HL-60/S4 treated with retinoic acid at 250 ng/mL for 4 days and 3 days (cell line): ENCODE results near the gene CWF19L2.
"Not testable (repeated sequence)": the region's sequence is repeated elsewhere in the genome, so short reads cannot be mapped to it uniquely, and the experiment has no call there.

ENCODE experiments used
- in situ Hi-C: fragments of 300-500 bp; cut with MboI; formaldehyde crosslinking; loops from 2 replicates; pipeline ENCODE4 v1.7.0; 2022; ENCODE audit warnings: low sequenced_read_pairs

Gene CWF19L2

GRCh38 chr11:107457558-107458271 is at the start of gene CWF19L2:
TSS of gene CWF19L2 (minus strand) at chr11:107457825. CDS start at chr11:107457816, 9 bp downstream.
- in situ Hi-C loops, result no loop called here

- in situ Hi-C loops, result no loop called here
These were observed 48.1 kb upstream of the CWF19L2 start for GRCh38 chr11:107505647-107506225.

- in situ Hi-C loops, result no loop called here
These were observed 47.4 kb upstream of the CWF19L2 start for GRCh38 chr11:107504981-107505380.

GRCh38 chr11:107501713-107502112 is 44.1 kb upstream of the CWF19L2 start:
- in situ Hi-C loops, result no loop called here

GRCh38 chr11:107497371-107497770 is 39.7 kb upstream of the CWF19L2 start:
- in situ Hi-C loops, result not testable (repeated sequence)

- in situ Hi-C loops, result no loop called here
These were observed 38.4 kb upstream of the CWF19L2 start for GRCh38 chr11:107496011-107496410.

- in situ Hi-C loops, result no loop called here
These were observed 36.4 kb upstream of the CWF19L2 start for GRCh38 chr11:107494055-107494454.

GRCh38 chr11:107493117-107493516 is 35.5 kb upstream of the CWF19L2 start:
- in situ Hi-C loops, result no loop called here

GRCh38 chr11:107490836-107491235 is 33.2 kb upstream of the CWF19L2 start:
- in situ Hi-C loops, result no loop called here

- in situ Hi-C loops, result no loop called here
These were observed 24.6 kb upstream of the CWF19L2 start for GRCh38 chr11:107482234-107482633.

GRCh38 chr11:107478922-107479321 is 21.3 kb upstream of the CWF19L2 start:
- in situ Hi-C loops, result no loop called here

GRCh38 chr11:107477820-107478219 is 20.2 kb upstream of the CWF19L2 start:
- in situ Hi-C loops, result no loop called here

GRCh38 chr11:107473792-107474191 is 16.2 kb upstream of the CWF19L2 start:
- in situ Hi-C loops, result no loop called here

GRCh38 chr11:107472966-107473365 is 15.3 kb upstream of the CWF19L2 start:
- in situ Hi-C loops, result no loop called here

GRCh38 chr11:107468596-107468995 is 11.0 kb upstream of the CWF19L2 start:
- in situ Hi-C loops, result no loop called here

- in situ Hi-C loops, result no loop called here
These were observed 10.1 kb upstream of the CWF19L2 start for GRCh38 chr11:107467696-107468095.

- in situ Hi-C loops, result not testable (repeated sequence)
These were observed 8.7 kb upstream of the CWF19L2 start for GRCh38 chr11:107466275-107466866.

- in situ Hi-C loops, result no loop called here
These were observed 444 bp downstream of the CWF19L2 start for GRCh38 chr11:107457205-107457557.

- in situ Hi-C loops, result no loop called here
These were observed 3.9 kb downstream of the CWF19L2 start for GRCh38 chr11:107453594-107454286.

- in situ Hi-C loops, result no loop called here
These were observed 10.7 kb downstream of the CWF19L2 start for GRCh38 chr11:107446822-107447431.

- in situ Hi-C loops, result no loop called here
These were observed 14.9 kb downstream of the CWF19L2 start for GRCh38 chr11:107442715-107443215.
